Liver (tissue), 9 donors: Measurements from ENCODE around the gene GGT6. TPM values are rescaled to one million over a fixed set of nuclear protein-coding genes. Genes with fewer than 3 reads are reported as not detected.

Experiments used
- DNase-seq: peaks from one replicate; pipeline ENCODE4 v3.0.0-alpha.2; 2017; ENCODE audit warnings: low spot score
- H3K27ac ChIP-seq, 2 donors: one replicate each; pipeline ENCODE4 v1.7.0; 2013; ENCODE audit warnings: inconsistent platforms in 2 of 2, low read length in 2 of 2, control low read depth in 1 of 2, low read depth in 1 of 2, mild to moderate bottlenecking in 1 of 2
- H3K27me3 ChIP-seq, 4 donors: one replicate each; pipeline versions ENCODE4 v1.6.1 to v1.7.0; 2013; ENCODE audit warnings: low read length in 3 of 4, inconsistent platforms in 1 of 4, mild to moderate bottlenecking in 1 of 4, moderate library complexity in 1 of 4; ENCODE audit not compliant: control insufficient read depth in 4 of 4, insufficient read depth in 4 of 4
- H3K36me3 ChIP-seq, 4 donors: one replicate each; pipeline versions ENCODE4 v1.6.1 to v1.7.0; 2013; ENCODE audit warnings: low read length in 3 of 4, mild to moderate bottlenecking in 3 of 4, low read depth in 1 of 4, moderate library complexity in 1 of 4; ENCODE audit not compliant: control insufficient read depth in 4 of 4, insufficient read depth in 3 of 4
- H3K4me1 ChIP-seq, 4 donors: one replicate each; pipeline versions ENCODE4 v1.6.1 to v1.7.0; 2013; ENCODE audit warnings: low read length in 3 of 4, mild to moderate bottlenecking in 3 of 4, moderate library complexity in 1 of 4; ENCODE audit not compliant: control insufficient read depth in 4 of 4, insufficient read depth in 4 of 4
- H3K4me3 ChIP-seq, 3 donors: one replicate each; pipeline versions ENCODE4 v1.6.1 to v1.7.0; 2013; ENCODE audit warnings: low read length in 3 of 3, control low read depth in 1 of 3, low read depth in 1 of 3, mild to moderate bottlenecking in 1 of 3
- H3K9ac ChIP-seq, 2 donors: one replicate each; pipeline ENCODE4 v1.7.0; 2013; ENCODE audit warnings: low read length in 2 of 2, mild to moderate bottlenecking in 2 of 2, moderate library complexity in 2 of 2, control low read depth in 1 of 2, low read depth in 1 of 2
- H3K9me3 ChIP-seq, 4 donors: one replicate each; pipeline versions ENCODE4 v1.6.1 to v1.7.0; 2013; ENCODE audit warnings: low read length in 3 of 4; ENCODE audit not compliant: control insufficient read depth in 4 of 4
- ATF3 ChIP-seq: IDR thresholded peaks from 2 replicates; pipeline ENCODE4 v1.6.1; 2016; ENCODE audit warnings: antibody characterized with exemption
- EGR1 ChIP-seq, 2 donors: IDR thresholded peaks; 2 replicates each; pipeline ENCODE4 v1.6.1; 2016 to 2018; ENCODE audit warnings: antibody characterized with exemption in 2 of 2, low read depth in 2 of 2
- FOXA1 ChIP-seq: IDR thresholded peaks from 2 replicates; pipeline ENCODE4 v1.6.1; 2016; ENCODE audit warnings: antibody characterized with exemption
- FOXA2 ChIP-seq: IDR thresholded peaks from 2 replicates; pipeline ENCODE4 v1.6.1; 2016; ENCODE audit warnings: antibody characterized with exemption
- GABPA ChIP-seq, 2 donors: IDR thresholded peaks in 1 of 2; conservative IDR thresholded peaks in 1 of 2; 2 replicates each; pipeline ENCODE4 v1.6.1; 2016; ENCODE audit warnings: antibody characterized with exemption in 2 of 2, mild to moderate bottlenecking in 1 of 2, moderate library complexity in 1 of 2
- HNF4A ChIP-seq, 2 donors: conservative IDR thresholded peaks; 2 replicates each; pipeline ENCODE4 v1.6.1; 2016; ENCODE audit warnings: antibody characterized with exemption in 2 of 2, mild to moderate bottlenecking in 2 of 2
- HNF4G ChIP-seq: IDR thresholded peaks from 2 replicates; pipeline ENCODE4 v1.6.1; 2016; ENCODE audit warnings: antibody characterized with exemption
- JUND ChIP-seq, 2 donors: IDR thresholded peaks; 2 replicates each; pipeline ENCODE4 v1.6.1; 2016; ENCODE audit warnings: antibody characterized with exemption in 2 of 2
- NR2F2 ChIP-seq: IDR thresholded peaks from 2 replicates; pipeline ENCODE4 v1.6.1; 2016; ENCODE audit warnings: antibody characterized with exemption
- RAD21 ChIP-seq, 2 donors: IDR thresholded peaks; 2 replicates each; pipeline ENCODE4 v1.6.1; 2016; ENCODE audit warnings: antibody characterized with exemption in 2 of 2, mild to moderate bottlenecking in 2 of 2
- RXRA ChIP-seq, 2 donors: IDR thresholded peaks; 2 replicates each; pipeline ENCODE4 v1.6.1; 2017 to 2018; ENCODE audit warnings: antibody characterized with exemption in 2 of 2, mild to moderate bottlenecking in 1 of 2
- SP1 ChIP-seq: IDR thresholded peaks from 2 replicates; pipeline ENCODE4 v1.6.1; 2018; ENCODE audit warnings: antibody characterized with exemption, mild to moderate bottlenecking
- TAF1 ChIP-seq: conservative IDR thresholded peaks from 2 replicates; pipeline ENCODE4 v1.6.1; 2016; ENCODE audit warnings: antibody characterized with exemption, mild to moderate bottlenecking
- YY1 ChIP-seq: IDR thresholded peaks from 2 replicates; pipeline ENCODE4 v1.6.1; 2016; ENCODE audit warnings: antibody characterized with exemption, mild to moderate bottlenecking
- ZBTB33 ChIP-seq: IDR thresholded peaks from 2 replicates; pipeline ENCODE4 v1.6.1; 2016; ENCODE audit warnings: antibody characterized with exemption
- WGBS: extraction: QIAGEN DNeasy Blood & Tissue Kit; methylation state at CpG from one replicate; pipeline ENCODE4 v1.1.7; 2013; 5-methylcytosine and 5-hydroxymethylcytosine counted together
- polyA plus RNA-seq, 2 donors: library from polyadenylated mRNA; stranded (reverse) in 1 of 2; unstranded in 1 of 2; fragments of 200-250 nt in 1 of 2; fragments of >200 nt in 1 of 2; fragmentation: Nextera tagmentation in 1 of 2; extraction: Ambion mirVana in 1 of 2; gene quantifications; one replicate each; pipeline versions ENCODE4 v1.2.1 to v1.2.3, GENCODE V29; 2013 to 2015
- total RNA-seq, 2 donors: library from RNA; depleted of rRNA; stranded (reverse); fragments of >200 nt; gene quantifications; one replicate each; pipeline ENCODE4 v1.2.3, GENCODE V29; 2014
- TF ChIP-seq, protein P1 (sequence below): IDR thresholded peaks from 2 replicates; pipeline ENCODE4 v1.6.1; 2016; ENCODE audit warnings: antibody characterized with exemption, mild to moderate bottlenecking
- TF ChIP-seq, protein P2 (sequence below): IDR thresholded peaks from 2 replicates; pipeline ENCODE4 v1.6.1; 2016; ENCODE audit warnings: antibody characterized with exemption
- TF ChIP-seq, protein P3 (sequence below): fragments of 150-350 bp; IDR thresholded peaks from 2 replicates; pipeline ENCODE4 v1.5.1; 2017; ENCODE audit warnings: improper control_type of control experiment, low read depth, low read length; ENCODE audit not compliant: missing input control
- donor health status: healthy.
- donor health status: healthy.
- donor health status: healthy.
- donor health status: healthy.
- donor health status: healthy.

GGT6 gene
- total and polyA plus RNA-seq, 4 donors = 0.19 to 1.1 (median 0.53) TPM

DNA sequence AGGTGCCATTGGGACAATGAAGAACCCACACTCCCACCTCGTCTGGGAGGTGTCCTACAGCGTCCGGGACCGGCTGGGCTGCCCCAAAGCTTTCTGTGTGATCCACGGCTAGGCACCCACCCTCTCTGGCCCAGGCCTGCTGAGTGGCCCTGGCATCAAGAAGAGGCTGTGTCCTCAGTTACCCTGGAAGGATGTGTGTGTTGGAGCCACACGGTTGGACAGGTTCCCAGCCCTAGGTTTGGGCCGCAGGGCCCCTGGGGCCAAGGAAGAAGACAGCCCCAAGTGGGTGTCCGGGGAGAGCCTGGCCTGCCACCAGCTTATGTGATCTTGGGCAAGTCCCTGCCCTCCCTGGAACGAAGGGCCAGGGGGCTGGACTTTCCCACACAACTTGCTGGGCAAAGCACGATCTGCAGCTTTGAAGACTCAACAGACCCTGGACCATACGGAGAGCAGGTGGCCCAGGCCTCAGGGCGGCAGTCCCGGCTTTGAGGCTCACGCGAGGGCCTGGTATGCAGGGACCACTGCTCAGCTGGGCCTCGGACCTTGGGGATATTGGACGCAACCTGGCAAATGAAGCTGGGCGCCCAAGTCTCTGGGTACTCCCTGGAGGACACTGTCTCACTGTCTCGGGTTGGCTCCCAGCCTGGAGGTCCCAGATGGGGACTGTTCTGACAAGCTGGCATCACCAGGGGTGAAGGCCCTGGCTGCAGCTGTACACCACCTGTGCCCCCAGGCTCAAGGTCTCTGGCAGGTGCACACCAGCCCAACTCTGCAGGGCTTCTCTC lies 22.7 kb downstream of the GGT6 start:
- no peak overlapping the region for H3K27ac ChIP-seq
- 84% methylated on average over 19 of the region's 19 CpGs for WGBS
- no peak for DNase-seq
- peaks cover 4 to 40% (median 14%) of the 10 kb centered on the region in 4 donors for H3K4me1 ChIP-seq
- no peaks in the 10 kb centered on the region for H3K27me3 ChIP-seq
- H3K9me3 ChIP-seq = no peaks in the 10 kb centered on the region
- H3K36me3 ChIP-seq = peaks cover 8 to 45% (median 17%) of the 10 kb centered on the region in 4 donors
- H3K9ac ChIP-seq = no peak overlapping the region
- H3K4me3 ChIP-seq = no peak overlapping the region
- TF ChIP-seq JUND (IDR thresholded peaks at IDR 0.05) (no peak), FOXA2 (no peak), HNF4A (conservative IDR thresholded peaks at IDR 0.05) (no peak), HNF4G (no peak), TAF1 (no peak), RXRA (IDR thresholded peaks at IDR 0.05) (no peak), FOXA1 (no peak), SP1 (no peak), ZBTB33 (no peak), YY1 (no peak), NR2F2 (no peak), ATF3 (no peak), EGR1 (IDR thresholded peaks at IDR 0.05; ENCODE audit: low read depth in 2 of 2) (no peak), GABPA (IDR thresholded peaks at IDR 0.05 in 1 of 2, conservative IDR thresholded peaks at IDR 0.05 in 1 of 2) (no peak), RAD21 (IDR thresholded peaks at IDR 0.05) (no peak)
- TF ChIP-seq, protein P1, sequence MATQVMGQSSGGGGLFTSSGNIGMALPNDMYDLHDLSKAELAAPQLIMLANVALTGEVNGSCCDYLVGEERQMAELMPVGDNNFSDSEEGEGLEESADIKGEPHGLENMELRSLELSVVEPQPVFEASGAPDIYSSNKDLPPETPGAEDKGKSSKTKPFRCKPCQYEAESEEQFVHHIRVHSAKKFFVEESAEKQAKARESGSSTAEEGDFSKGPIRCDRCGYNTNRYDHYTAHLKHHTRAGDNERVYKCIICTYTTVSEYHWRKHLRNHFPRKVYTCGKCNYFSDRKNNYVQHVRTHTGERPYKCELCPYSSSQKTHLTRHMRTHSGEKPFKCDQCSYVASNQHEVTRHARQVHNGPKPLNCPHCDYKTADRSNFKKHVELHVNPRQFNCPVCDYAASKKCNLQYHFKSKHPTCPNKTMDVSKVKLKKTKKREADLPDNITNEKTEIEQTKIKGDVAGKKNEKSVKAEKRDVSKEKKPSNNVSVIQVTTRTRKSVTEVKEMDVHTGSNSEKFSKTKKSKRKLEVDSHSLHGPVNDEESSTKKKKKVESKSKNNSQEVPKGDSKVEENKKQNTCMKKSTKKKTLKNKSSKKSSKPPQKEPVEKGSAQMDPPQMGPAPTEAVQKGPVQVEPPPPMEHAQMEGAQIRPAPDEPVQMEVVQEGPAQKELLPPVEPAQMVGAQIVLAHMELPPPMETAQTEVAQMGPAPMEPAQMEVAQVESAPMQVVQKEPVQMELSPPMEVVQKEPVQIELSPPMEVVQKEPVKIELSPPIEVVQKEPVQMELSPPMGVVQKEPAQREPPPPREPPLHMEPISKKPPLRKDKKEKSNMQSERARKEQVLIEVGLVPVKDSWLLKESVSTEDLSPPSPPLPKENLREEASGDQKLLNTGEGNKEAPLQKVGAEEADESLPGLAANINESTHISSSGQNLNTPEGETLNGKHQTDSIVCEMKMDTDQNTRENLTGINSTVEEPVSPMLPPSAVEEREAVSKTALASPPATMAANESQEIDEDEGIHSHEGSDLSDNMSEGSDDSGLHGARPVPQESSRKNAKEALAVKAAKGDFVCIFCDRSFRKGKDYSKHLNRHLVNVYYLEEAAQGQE = no peak
- TF ChIP-seq, protein P2, sequence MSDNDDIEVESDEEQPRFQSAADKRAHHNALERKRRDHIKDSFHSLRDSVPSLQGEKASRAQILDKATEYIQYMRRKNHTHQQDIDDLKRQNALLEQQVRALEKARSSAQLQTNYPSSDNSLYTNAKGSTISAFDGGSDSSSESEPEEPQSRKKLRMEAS = no peak
- TF ChIP-seq, protein P3, sequence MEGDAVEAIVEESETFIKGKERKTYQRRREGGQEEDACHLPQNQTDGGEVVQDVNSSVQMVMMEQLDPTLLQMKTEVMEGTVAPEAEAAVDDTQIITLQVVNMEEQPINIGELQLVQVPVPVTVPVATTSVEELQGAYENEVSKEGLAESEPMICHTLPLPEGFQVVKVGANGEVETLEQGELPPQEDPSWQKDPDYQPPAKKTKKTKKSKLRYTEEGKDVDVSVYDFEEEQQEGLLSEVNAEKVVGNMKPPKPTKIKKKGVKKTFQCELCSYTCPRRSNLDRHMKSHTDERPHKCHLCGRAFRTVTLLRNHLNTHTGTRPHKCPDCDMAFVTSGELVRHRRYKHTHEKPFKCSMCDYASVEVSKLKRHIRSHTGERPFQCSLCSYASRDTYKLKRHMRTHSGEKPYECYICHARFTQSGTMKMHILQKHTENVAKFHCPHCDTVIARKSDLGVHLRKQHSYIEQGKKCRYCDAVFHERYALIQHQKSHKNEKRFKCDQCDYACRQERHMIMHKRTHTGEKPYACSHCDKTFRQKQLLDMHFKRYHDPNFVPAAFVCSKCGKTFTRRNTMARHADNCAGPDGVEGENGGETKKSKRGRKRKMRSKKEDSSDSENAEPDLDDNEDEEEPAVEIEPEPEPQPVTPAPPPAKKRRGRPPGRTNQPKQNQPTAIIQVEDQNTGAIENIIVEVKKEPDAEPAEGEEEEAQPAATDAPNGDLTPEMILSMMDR = no peak
